Activated CD4-positive, CD25-positive, alpha-beta regulatory T cell treated with anti-CD3 and anti-CD28 coated beads, Interleukin-2, amount 50 U/mL, for 72 hours (primary cell): ENCODE data around the gene FES.
"Not testable (repeated sequence)": the region's sequence is repeated elsewhere in the genome, so short reads cannot be mapped to it uniquely, and the experiment has no call there.

Source experiments
- DNase-seq: peaks from one replicate; pipeline ENCODE4 v3.0.0; 2021

The FES gene

GRCh38 chr15:90862964-90863778 lies 21.1 kb upstream of the FES start:
- DNase-seq, result no peak

- no peak for DNase-seq
Measured at GRCh38 chr15:90863987-90864386, 20.3 kb upstream of the FES start.

GRCh38 chr15:90864507-90864906 lies 19.8 kb upstream of the FES start:
- no peak for DNase-seq

GRCh38 chr15:90865702-90866101 lies 18.6 kb upstream of the FES start:
- DNase-seq, result no peak

- DNase-seq, result no peak
Measured at GRCh38 chr15:90866161-90866715, 18.1 kb upstream of the FES start.

GRCh38 chr15:90866800-90867199 lies 17.5 kb upstream of the FES start:
- DNase-seq, result no peak

GRCh38 chr15:90868261-90868689 lies 16.0 kb upstream of the FES start, which contains the start of gene FURIN:
TSS of gene FURIN (plus strand) at chr15:90868588. CDS start at chr15:90875741, 7,153 bp downstream.
- DNase-seq, result no peak

- no peak for DNase-seq
Measured at GRCh38 chr15:90869140-90869541, 15.2 kb upstream of the FES start.

GRCh38 chr15:90869601-90870353 lies 14.5 kb upstream of the FES start:
- no peak for DNase-seq

GRCh38 chr15:90870354-90871138 lies 13.8 kb upstream of the FES start:
- no peak for DNase-seq

- peak; percentile 61 for DNase-seq
Measured at GRCh38 chr15:90871139-90871715, 13.1 kb upstream of the FES start.

GRCh38 chr15:90871716-90872485 lies 12.4 kb upstream of the FES start:
- DNase-seq, result no peak

- DNase-seq, result no peak
Measured at GRCh38 chr15:90872486-90873184, 11.7 kb upstream of the FES start.

GRCh38 chr15:90873488-90873997 lies 10.8 kb upstream of the FES start:
- DNase-seq, result no peak

GRCh38 chr15:90873998-90874605 lies 10.2 kb upstream of the FES start:
- DNase-seq, result no peak

- not testable (repeated sequence) for DNase-seq
Measured at GRCh38 chr15:90874986-90875385, 9.3 kb upstream of the FES start.

GRCh38 chr15:90875549-90875981 lies 8.7 kb upstream of the FES start:
- no peak for DNase-seq

- DNase-seq, result no peak
Measured at GRCh38 chr15:90876046-90876445, 8.3 kb upstream of the FES start.

- DNase-seq, result no peak
Measured at GRCh38 chr15:90876512-90877170, 7.7 kb upstream of the FES start.

GRCh38 chr15:90877315-90877714 lies 7.0 kb upstream of the FES start:
- DNase-seq, result no peak
